Astrocyte of the spinal cord (primary cell): ENCODE data around the gene TOMM34.

Source experiments
- DNase-seq: peaks from one replicate; pipeline ENCODE4 v3.0.0; 2011; ENCODE audit warnings: low read depth, low spot score
- H3K4me3 ChIP-seq: 2 replicates; pipeline ENCODE4 v1.5.1; 2011; ENCODE audit warnings: low read depth, mild to moderate bottlenecking, low read length, moderate library complexity
- in situ Hi-C: cut with HindIII; loops from 2 replicates; pipeline ENCODE4 v1.10.0; 2017; ENCODE audit warnings: low sequenced_read_pairs
- TF ChIP-seq, protein P1 (sequence below): IDR thresholded peaks from 2 replicates; pipeline ENCODE4 v1.5.1; 2012; ENCODE audit warnings: low read depth, mild to moderate bottlenecking, low read length, inconsistent platforms

TOMM34 gene

DNA sequence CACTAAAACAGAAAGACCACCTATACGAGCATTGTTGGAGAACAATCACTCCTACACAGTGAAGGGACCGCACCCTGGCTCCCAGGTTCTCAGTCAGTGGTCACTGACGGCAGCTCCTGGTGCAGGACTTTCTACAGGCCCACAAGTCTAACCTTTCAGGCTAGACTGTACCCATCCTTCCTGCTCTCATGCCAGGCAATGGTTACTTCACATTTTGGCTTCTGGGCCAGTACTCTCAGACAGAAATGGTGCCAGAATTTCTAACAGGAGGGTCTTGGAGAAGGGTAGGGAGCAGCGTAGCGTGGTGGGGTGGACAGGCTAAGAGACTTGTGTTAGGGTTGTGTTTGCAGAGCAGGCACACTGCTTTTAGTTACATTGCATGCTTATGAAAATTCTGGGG is 12.1 kb downstream of the TOMM34 start:
- no peak for DNase-seq
- in situ Hi-C loops: no loop called here

DNA sequence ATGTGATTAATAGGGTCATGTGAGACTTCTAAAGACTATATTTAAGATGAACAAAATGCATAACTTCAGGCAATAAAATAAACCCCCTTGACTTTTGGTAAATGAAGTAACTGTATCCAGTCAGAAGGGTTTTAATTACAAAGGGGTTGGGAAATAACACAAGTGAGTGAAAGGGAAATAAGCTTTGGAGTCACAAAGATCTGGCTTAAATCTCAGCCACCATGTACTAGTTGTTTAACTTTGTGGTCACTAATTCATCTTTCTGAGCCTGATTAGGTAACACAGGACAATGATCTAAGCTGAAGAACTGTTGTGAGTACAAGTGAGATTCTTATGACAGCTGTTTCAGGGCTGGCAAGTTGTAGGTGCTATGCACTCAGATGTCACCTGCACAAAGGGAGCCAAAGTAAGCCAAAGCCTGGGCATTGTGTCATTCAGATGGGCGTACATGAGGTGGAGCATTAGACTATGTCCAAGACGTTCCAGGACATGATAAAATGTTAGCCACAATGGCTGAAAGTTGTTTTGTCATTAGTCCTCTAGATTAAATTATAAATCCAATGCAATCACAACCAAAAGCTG is 13.8 kb downstream of the TOMM34 start:
- no peak overlapping the region for H3K4me3 ChIP-seq
- no peak for DNase-seq
- TF ChIP-seq, protein P1, sequence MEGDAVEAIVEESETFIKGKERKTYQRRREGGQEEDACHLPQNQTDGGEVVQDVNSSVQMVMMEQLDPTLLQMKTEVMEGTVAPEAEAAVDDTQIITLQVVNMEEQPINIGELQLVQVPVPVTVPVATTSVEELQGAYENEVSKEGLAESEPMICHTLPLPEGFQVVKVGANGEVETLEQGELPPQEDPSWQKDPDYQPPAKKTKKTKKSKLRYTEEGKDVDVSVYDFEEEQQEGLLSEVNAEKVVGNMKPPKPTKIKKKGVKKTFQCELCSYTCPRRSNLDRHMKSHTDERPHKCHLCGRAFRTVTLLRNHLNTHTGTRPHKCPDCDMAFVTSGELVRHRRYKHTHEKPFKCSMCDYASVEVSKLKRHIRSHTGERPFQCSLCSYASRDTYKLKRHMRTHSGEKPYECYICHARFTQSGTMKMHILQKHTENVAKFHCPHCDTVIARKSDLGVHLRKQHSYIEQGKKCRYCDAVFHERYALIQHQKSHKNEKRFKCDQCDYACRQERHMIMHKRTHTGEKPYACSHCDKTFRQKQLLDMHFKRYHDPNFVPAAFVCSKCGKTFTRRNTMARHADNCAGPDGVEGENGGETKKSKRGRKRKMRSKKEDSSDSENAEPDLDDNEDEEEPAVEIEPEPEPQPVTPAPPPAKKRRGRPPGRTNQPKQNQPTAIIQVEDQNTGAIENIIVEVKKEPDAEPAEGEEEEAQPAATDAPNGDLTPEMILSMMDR: no peak
- in situ Hi-C loops: no loop called here

More for the DNA sequence above, 12.1 kb downstream of the TOMM34 start:
- TF ChIP-seq, protein P1: no peak
- H3K4me3 ChIP-seq: no peak overlapping the region

DNA sequence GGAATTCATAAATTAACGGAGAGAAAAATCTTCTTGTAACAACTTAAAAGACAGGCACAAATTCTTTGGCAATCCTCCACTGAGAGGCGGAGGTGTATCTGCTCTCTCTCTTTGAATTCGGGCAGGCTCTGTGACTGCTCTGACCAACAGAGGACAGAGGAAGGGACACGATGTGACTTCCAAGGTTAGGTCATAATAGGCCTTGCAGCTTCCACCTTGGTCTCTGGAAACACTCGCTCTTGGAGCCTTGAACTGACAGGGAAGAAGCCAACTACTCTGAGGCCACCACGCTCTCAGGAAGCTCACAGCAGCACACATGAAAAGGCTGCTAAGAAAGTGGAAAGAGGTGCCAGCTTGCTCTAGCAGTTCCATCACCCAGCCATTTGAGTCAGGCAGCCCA is 14.9 kb downstream of the TOMM34 start:
- in situ Hi-C loops: no loop called here
- no peak overlapping the region for H3K4me3 ChIP-seq
- DNase-seq: no peak
- TF ChIP-seq, protein P1: no peak

DNA sequence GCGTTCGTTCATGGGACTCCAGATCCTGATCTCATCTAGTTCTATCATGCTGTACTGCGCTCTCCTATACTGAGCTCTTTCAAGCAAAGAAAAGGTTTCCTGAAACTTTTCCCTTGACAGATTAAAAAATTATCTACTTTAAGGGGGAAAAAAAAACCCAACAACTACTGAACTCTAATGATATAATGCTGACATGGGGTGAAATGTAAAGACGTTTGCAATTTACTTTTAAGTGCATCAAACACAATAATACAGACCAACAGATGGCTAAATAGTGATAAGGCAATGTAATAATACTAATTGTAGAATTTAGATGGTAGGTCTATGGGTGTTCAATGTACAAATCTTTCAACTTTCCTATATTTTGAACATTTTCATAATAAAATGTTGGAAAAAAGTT is 16.4 kb downstream of the TOMM34 start:
- H3K4me3 ChIP-seq: no peak overlapping the region
- no peak for DNase-seq
- TF ChIP-seq, protein P1: no peak
- in situ Hi-C loops: no loop called here

DNA sequence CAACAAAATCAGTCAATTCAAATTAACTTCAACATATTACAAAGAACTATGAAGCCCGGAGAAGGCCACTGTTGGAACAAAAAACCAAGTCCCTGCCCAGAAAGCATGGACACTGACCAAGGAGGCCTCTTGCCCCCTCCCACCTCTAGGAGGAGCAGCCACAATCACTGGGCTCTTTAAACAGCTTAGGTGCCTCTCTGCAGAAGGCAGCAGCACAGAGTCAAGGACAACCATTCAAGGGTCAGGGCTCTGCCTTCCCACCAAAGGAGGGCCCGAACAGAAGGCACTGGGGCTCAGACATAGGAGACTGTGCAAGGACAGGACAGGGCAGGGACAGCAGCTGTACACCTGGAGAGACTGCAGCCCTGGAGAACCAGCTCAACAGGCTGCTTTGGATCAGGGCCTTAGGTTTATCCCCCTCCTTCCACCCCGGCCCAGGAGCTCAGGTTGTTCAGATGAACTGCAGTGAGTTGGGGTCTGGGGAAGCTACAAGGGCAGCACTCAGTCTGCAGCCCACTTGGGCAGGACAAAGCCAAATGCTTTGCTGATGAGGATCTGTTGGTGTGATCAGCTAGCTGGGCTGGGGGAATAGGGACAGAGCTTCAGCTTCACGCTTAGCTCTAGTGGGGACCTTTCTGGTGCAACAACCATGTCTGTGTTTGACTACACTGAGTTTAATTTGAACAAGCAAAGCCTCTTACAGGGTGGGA is 17.8 kb downstream of the TOMM34 start:
- no peak overlapping the region for H3K4me3 ChIP-seq
- TF ChIP-seq, protein P1: no peak
- DNase-seq: no peak
- in situ Hi-C loops: no loop called here

DNA sequence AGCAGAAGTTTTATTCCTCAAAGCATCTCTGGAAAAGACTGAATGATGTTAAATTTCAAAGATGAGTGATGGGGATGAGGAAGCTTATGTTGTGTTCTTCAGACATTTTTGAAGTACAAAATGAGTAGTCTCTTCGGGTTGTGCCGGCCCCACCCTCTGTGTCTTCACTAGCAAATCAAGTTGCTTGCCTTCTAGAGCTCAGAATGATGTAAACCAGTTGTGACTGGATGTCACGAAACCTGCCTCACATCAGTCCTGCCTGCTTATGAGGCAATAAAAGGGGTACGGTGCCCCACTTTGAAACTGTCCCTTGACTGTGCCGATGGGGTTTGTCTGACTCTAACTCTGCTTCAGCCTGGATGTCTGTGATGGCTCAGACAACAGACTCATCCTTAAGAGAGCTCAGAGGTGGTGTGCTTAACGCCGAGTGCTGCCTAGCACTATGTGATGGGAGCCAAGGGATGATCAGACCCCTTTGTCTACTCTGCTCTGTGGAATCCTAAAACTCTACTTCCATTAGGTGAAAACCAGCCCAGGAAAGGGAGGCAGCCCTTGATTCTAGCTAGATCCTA is 19.0 kb downstream of the TOMM34 start:
- DNase-seq: no peak
- in situ Hi-C loops: no loop called here
- H3K4me3 ChIP-seq: no peak overlapping the region
- TF ChIP-seq, protein P1: no peak
